Endothelial cell of umbilical vein (primary cell): ENCODE data around the gene CCDC6. TPM values are rescaled to one million over a fixed set of nuclear protein-coding genes. Genes with fewer than 3 reads are reported as not detected.

Experiments
- BruUV-seq: library from RNA; stranded (reverse); fragments of 400-500 nt; replicated peaks from 2 replicates; lab custom pipeline; 2021; lab: Mats Ljungman, UMichigan
- CTCF ChIA-PET: fragments of 300-600, 350-600 bp; sonication (Branson Sonifier 250); formaldehyde crosslinking; loops from one replicate; lab custom pipeline; 2021; ENCODE audit warnings: antibody characterized with exemption, inconsistent platforms; lab: Charles Lee
- POLR2A ChIA-PET: fragments of 300-600, 350-600 bp; sonication (Branson Sonifier 250); formaldehyde crosslinking; loops from one replicate; lab custom pipeline; 2021; ENCODE audit warnings: antibody characterized with exemption, inconsistent platforms; lab: Charles Lee
- DNase-seq: peaks from one replicate; pipeline ENCODE4 v3.0.0-alpha.2; 2011; ENCODE audit warnings: low read depth, low spot score
- FAIRE-seq: peaks from 2 replicates; lab custom pipeline; 2011; peaks lifted over from hg19 to GRCh38; lab: Jason Lieb, UNC
- H2AFZ ChIP-seq: 2 replicates; pipeline ENCODE4 v1.6.0; 2012; ENCODE audit warnings: low read depth, low read length, control low read depth, inconsistent platforms
- H3K27ac ChIP-seq: 2 replicates; pipeline ENCODE4 v1.5.1; 2011; ENCODE audit warnings: low read depth, mild to moderate bottlenecking, control low read depth, low read length, moderate library complexity; ENCODE audit not compliant: insufficient read depth
- H3K27me3 ChIP-seq, 2 experiments: 2 replicates each; pipeline versions ENCODE4 v1.6.0 to v1.6.1; 2011; ENCODE audit warnings: low read length in 2 of 2, mixed read lengths in 1 of 2; ENCODE audit not compliant: control insufficient read depth in 2 of 2, insufficient read depth in 2 of 2
- H3K36me3 ChIP-seq, 2 experiments: 2 replicates in 1 of 2; 3 replicates in 1 of 2; pipeline ENCODE4 v1.5.1; 2011; ENCODE audit warnings: low read length in 2 of 2, mild to moderate bottlenecking in 1 of 2, moderate library complexity in 1 of 2; ENCODE audit not compliant: control insufficient read depth in 2 of 2, insufficient read depth in 2 of 2; ENCODE audit errors: extremely low read depth in 1 of 2
- H3K4me1 ChIP-seq: 3 replicates; pipeline ENCODE4 v1.5.1; 2011; ENCODE audit warnings: mild to moderate bottlenecking, low read length; ENCODE audit not compliant: control insufficient read depth, insufficient read depth; ENCODE audit errors: extremely low read depth
- H3K4me2 ChIP-seq: 2 replicates; pipeline ENCODE4 v1.6.1; 2011; ENCODE audit warnings: low read length, control low read depth, mixed read lengths; ENCODE audit not compliant: insufficient read depth
- H3K4me3 ChIP-seq, 3 experiments: fragments of 200-600 bp in 1 of 3; sonication (generic), shearing (Covaris generic) in 1 of 3; replicated peaks in 1 of 3; 2 replicates each; pipeline ENCODE4 v1.5.1; 2011 to 2016; ENCODE audit warnings: control low read depth in 3 of 3, low read length in 3 of 3, mild to moderate bottlenecking in 2 of 3, inconsistent platforms in 1 of 3, low read depth in 1 of 3, moderate library complexity in 1 of 3; ENCODE audit not compliant: insufficient read depth in 1 of 3
- H3K79me2 ChIP-seq: 2 replicates; pipeline ENCODE4 v1.6.0; 2012; ENCODE audit warnings: low read length, inconsistent platforms; ENCODE audit not compliant: control insufficient read depth, insufficient read depth
- H3K9ac ChIP-seq: replicated peaks from 2 replicates; pipeline ENCODE3; 2011; ENCODE audit warnings: low read length, control low read depth; ENCODE audit not compliant: insufficient read depth; ENCODE audit errors: extremely low read depth
- H3K9me1 ChIP-seq: replicated peaks from 3 replicates; pipeline ENCODE4 v1.6.0; 2011; ENCODE audit warnings: mild to moderate bottlenecking, low read length; ENCODE audit not compliant: control insufficient read depth, insufficient read depth; ENCODE audit errors: extremely low read depth
- H3K9me3 ChIP-seq: replicated peaks from 2 replicates; pipeline ENCODE4 v1.5.1; 2012; ENCODE audit warnings: low read length, inconsistent platforms; ENCODE audit not compliant: control insufficient read depth, insufficient read depth
- H4K20me1 ChIP-seq: replicated peaks from 2 replicates; pipeline ENCODE3; 2011; ENCODE audit warnings: mild to moderate bottlenecking, low read length; ENCODE audit not compliant: control insufficient read depth, insufficient read depth; ENCODE audit errors: extremely low read depth
- EZH2 ChIP-seq: IDR thresholded peaks from 2 replicates; pipeline ENCODE4 v1.6.1; 2012; ENCODE audit warnings: borderline replicate concordance, low read depth, mild to moderate bottlenecking, moderate library complexity, low read length, inconsistent platforms; ENCODE audit not compliant: severe bottlenecking
- FOS ChIP-seq: IDR thresholded peaks from 2 replicates; pipeline ENCODE4 v1.6.1; 2011; ENCODE audit warnings: mild to moderate bottlenecking, low read length, moderate library complexity, borderline replicate concordance; ENCODE audit not compliant: insufficient read depth
- GATA2 ChIP-seq: IDR thresholded peaks from 2 replicates; pipeline ENCODE4 v1.7.0; 2011; ENCODE audit warnings: low read depth, mild to moderate bottlenecking, moderate library complexity, mixed read lengths, low read length; ENCODE audit not compliant: insufficient read length, insufficient read depth
- MAX ChIP-seq: IDR thresholded peaks from 2 replicates; pipeline ENCODE4 v1.6.1; 2011; ENCODE audit not compliant: insufficient read depth, insufficient read length
- MYC ChIP-seq: IDR thresholded peaks from one replicate; pipeline ENCODE4 v1.6.1; 2011; ENCODE audit warnings: mild to moderate bottlenecking, low read depth, low read length
- POLR2AphosphoS5 ChIP-seq: IDR thresholded peaks from 2 replicates; pipeline ENCODE4 v1.6.1; 2012; ENCODE audit warnings: low read depth, mild to moderate bottlenecking, control low read depth, low read length, moderate library complexity; ENCODE audit not compliant: insufficient read depth
- dilution Hi-C: fragments of 300-500 bp; cut with MboI; formaldehyde crosslinking; loops from one replicate; pipeline ENCODE4 v1.15.0; 2019; ENCODE audit warnings: low sequenced_read_pairs; ENCODE audit not compliant: extremely low pct_ligation_motif_present
- intact Hi-C: fragments of 100-400 bp; cut with micrococcal nuclease; formaldehyde crosslinking; loops from one replicate; pipeline ENCODE4 v1.10.0; 2022
- polyA plus RNA-seq, 4 experiments: library from polyadenylated mRNA; depleted of rRNA in 3 of 4; stranded (reverse) in 3 of 4; unstranded in 1 of 4; fragments of >200 nt; gene quantifications; 2 replicates each; pipeline versions ENCODE4 v1.2.1 to v1.2.3, GENCODE V29; 2011 to 2012; ENCODE audit warnings: missing spikeins in 1 of 4
- total RNA-seq: library from RNA; stranded (reverse); gene quantifications from 2 replicates; pipeline ENCODE4 v1.2.3, GENCODE V29; 2021
- TF ChIP-seq, protein P1 (sequence below), 2 donors: IDR thresholded peaks; 1 replicate in 1 of 2; 2 replicates in 1 of 2; pipeline ENCODE4 v1.5.1; 2011; ENCODE audit warnings: low read length in 2 of 2, mild to moderate bottlenecking in 2 of 2, moderate library complexity in 2 of 2, control low read depth in 1 of 2, inconsistent platforms in 1 of 2, low read depth in 1 of 2; ENCODE audit not compliant: insufficient read depth in 1 of 2; ENCODE audit errors: extremely low read depth in 1 of 2

Gene CCDC6
- total and polyA plus RNA-seq, 2 donors (not counting 3 experiments of a cell fraction or from before 2014, with no cell fraction given), result 16.8 to 36.8 TPM

- Histone ChIP-seq H3K9me3 (no peaks in the 10 kb centered on the region), H3K27ac (no peak overlapping the region), H3K4me2 (no peak overlapping the region), H3K9me1 (no peaks in the 10 kb centered on the region), H3K36me3 (no peaks in the 10 kb centered on the region), H3K4me1 (peaks cover 5% of the 10 kb centered on the region), H3K27me3 (no peaks in the 10 kb centered on the region), H4K20me1 (no peaks in the 10 kb centered on the region), H2AFZ (no peak overlapping the region), H3K9ac (no peak overlapping the region), H3K79me2 (peaks cover 5% of the 10 kb centered on the region), H3K4me3 (no peak overlapping the region)
- peak; percentile 68 for DNase-seq
- FAIRE-seq, result peak; percentile 71
- BruUV-seq, result no TSS peak
- ChIA-PET POLR2A (interaction anchor here (0.6 to 1.1 kb wide), 2 partner anchors 76 to 202 kb away, joined by 3 read pairs; partner anchors contain the start of gene CCDC6), CTCF (interaction anchor here (0.6 to 4.0 kb wide), 35 partner anchors 8 to 1121 kb away, joined by 3 to 86 read pairs (median 5); partner anchors contain the start of gene CCDC6)
- intact Hi-C loops, result loop anchor here (1.0 to 10.0 kb wide), 4 partner anchors 76 to 586 kb away; partner anchors contain the start of gene CCDC6
- dilution Hi-C loops, result no loop called here
- TF ChIP-seq POLR2AphosphoS5, result no peak
- TF ChIP-seq, protein P1, sequence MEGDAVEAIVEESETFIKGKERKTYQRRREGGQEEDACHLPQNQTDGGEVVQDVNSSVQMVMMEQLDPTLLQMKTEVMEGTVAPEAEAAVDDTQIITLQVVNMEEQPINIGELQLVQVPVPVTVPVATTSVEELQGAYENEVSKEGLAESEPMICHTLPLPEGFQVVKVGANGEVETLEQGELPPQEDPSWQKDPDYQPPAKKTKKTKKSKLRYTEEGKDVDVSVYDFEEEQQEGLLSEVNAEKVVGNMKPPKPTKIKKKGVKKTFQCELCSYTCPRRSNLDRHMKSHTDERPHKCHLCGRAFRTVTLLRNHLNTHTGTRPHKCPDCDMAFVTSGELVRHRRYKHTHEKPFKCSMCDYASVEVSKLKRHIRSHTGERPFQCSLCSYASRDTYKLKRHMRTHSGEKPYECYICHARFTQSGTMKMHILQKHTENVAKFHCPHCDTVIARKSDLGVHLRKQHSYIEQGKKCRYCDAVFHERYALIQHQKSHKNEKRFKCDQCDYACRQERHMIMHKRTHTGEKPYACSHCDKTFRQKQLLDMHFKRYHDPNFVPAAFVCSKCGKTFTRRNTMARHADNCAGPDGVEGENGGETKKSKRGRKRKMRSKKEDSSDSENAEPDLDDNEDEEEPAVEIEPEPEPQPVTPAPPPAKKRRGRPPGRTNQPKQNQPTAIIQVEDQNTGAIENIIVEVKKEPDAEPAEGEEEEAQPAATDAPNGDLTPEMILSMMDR (IDR thresholded peaks at IDR 0.05; ENCODE audit: extremely low read depth in 1 of 2, insufficient read depth in 1 of 2, low read depth in 1 of 2, low read length in 2 of 2), result peak; percentile 74 to 88
These were observed 75.6 kb downstream of the CCDC6 start for GRCh38 chr10:59830601-59831259.

DNA sequence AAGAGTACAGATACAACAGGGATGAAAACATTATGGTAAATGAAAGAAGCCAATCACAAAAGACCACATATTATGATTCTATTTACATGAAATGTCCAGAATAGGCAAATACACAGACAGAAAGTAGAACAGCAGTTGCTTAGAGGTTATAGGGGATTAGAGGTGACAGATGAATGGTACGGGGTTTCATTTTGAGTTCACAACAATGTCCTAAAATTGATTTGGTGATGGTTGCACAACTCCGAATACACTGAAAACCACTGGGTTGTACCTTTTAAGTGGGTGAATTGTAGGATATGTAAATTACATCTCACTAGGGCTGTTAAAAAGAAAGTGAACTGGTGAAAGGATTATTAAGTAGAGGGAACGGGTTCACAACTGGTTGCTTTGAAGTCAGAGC lies 76.8 kb downstream of the CCDC6 start:
- no peaks in the 10 kb centered on the region for H4K20me1 ChIP-seq
- peaks cover 5% of the 10 kb centered on the region for H3K4me1 ChIP-seq
- H2AFZ ChIP-seq, result no peak overlapping the region
- no peak overlapping the region for H3K4me3 ChIP-seq
- ChIA-PET CTCF (interaction anchor here (1.0 kb wide), 1 partner anchor 203 kb away, joined by 5 read pairs; no protein-coding TSS in a partner anchor), POLR2A (no interaction called here)
- no peaks in the 10 kb centered on the region for H3K27me3 ChIP-seq
- TF ChIP-seq FOS (no peak), MYC (no peak), POLR2AphosphoS5 (no peak), EZH2 (no peak), MAX (no peak), GATA2 (no peak)
- TF ChIP-seq, protein P1 (IDR thresholded peaks at IDR 0.05; ENCODE audit: extremely low read depth in 1 of 2, insufficient read depth in 1 of 2, low read depth in 1 of 2, low read length in 2 of 2), result no peak
- FAIRE-seq, result no peak
- intact Hi-C loops, result no loop called here
- H3K79me2 ChIP-seq, result peaks cover 5% of the 10 kb centered on the region
- H3K36me3 ChIP-seq, result no peaks in the 10 kb centered on the region
- no peak for DNase-seq
- H3K4me2 ChIP-seq, result no peak overlapping the region
- H3K9me3 ChIP-seq, result no peaks in the 10 kb centered on the region
- no TSS peak for BruUV-seq
- H3K9me1 ChIP-seq, result no peaks in the 10 kb centered on the region
- no peak overlapping the region for H3K27ac ChIP-seq
- no peak overlapping the region for H3K9ac ChIP-seq
- dilution Hi-C loops, result no loop called here
